HG03575 (cell line): ENCODE data around the gene AP3S2.

Experiments
- ATAC-seq: cut with Tn5 transposase; IDR thresholded peaks from one replicate; pipeline ENCODE4 v1.9.1; 2021; ENCODE audit not compliant: unreplicated experiment, insufficient number of reproducible peaks, low FRiP score; ENCODE audit errors: extremely low read depth

The AP3S2 gene

GRCh38 chr15:89807689-89808088 is 86.1 kb downstream of the AP3S2 start:
- ATAC-seq = no peak

- no peak for ATAC-seq
These were observed 86.9 kb downstream of the AP3S2 start for GRCh38 chr15:89806559-89807550.

GRCh38 chr15:89806210-89806558 is 87.6 kb downstream of the AP3S2 start:
- ATAC-seq = no peak

GRCh38 chr15:89805241-89806209 is 88.3 kb downstream of the AP3S2 start:
- no peak for ATAC-seq

GRCh38 chr15:89803941-89804800 is 89.6 kb downstream of the AP3S2 start:
- no peak for ATAC-seq

- ATAC-seq = no peak
These were observed 90.6 kb downstream of the AP3S2 start for GRCh38 chr15:89802986-89803824.

- ATAC-seq = no peak
These were observed 91.4 kb downstream of the AP3S2 start for GRCh38 chr15:89802231-89802928.

- no peak for ATAC-seq
These were observed 92.2 kb downstream of the AP3S2 start for GRCh38 chr15:89801471-89802195.

GRCh38 chr15:89799918-89800498 is 93.8 kb downstream of the AP3S2 start:
- ATAC-seq = no peak

- ATAC-seq = no peak
These were observed 94.5 kb downstream of the AP3S2 start for GRCh38 chr15:89799011-89799911.

- no peak for ATAC-seq
These were observed 96.1 kb downstream of the AP3S2 start for GRCh38 chr15:89797678-89798201.

- no peak for ATAC-seq
These were observed 97.8 kb downstream of the AP3S2 start for GRCh38 chr15:89795996-89796395.

- ATAC-seq = no peak
These were observed 99.1 kb downstream of the AP3S2 start for GRCh38 chr15:89794627-89795241.

- no peak for ATAC-seq
These were observed 101.5 kb downstream of the AP3S2 start for GRCh38 chr15:89792106-89792805.
